ENCODE data around the gene MCTP2. TPM values are rescaled to one million over a fixed set of nuclear protein-coding genes. Genes with fewer than 3 reads are reported as not detected.

Gene MCTP2
- total RNA-seq, 1 experiment from 2014 or later = 0.19 TPM

DNA sequence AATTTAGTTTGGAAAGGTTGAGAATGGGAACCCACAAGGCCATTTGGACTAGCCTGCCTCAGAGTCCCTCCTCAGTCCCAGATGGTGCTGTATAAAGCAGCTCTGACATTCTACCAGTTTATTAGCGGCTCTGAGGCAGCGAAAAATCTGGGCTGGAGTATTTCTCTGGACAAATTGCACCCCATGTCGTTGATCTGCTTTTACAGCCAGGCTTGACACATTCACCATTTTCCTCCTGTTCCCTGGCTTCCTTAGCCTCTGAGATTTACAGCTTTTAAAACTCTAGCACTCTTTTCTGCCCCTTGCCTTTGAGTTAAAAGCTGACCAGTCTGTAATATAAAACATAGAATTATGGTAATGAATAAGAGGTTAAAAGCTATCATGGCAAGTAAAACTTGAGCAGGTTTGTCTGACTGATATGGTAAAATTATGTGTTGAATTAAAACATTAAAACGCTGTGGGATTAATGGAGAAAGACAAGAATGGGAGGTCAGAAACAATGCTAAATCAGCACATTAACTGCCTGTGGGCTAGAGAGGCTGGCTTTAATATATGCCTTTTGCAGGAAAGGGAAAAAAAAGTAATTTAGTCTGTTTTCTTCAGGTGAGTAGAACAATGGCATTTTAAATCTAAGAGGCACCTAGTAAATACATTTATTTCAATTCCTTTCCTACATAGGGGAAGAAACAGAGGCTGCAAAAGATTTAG lies 131.2 kb downstream of the MCTP2 start:
- intact Hi-C loops (cut with micrococcal nuclease; ENCODE audit: unreplicated experiment) = no loop called here
- Histone ChIP-seq H3K27ac (ENCODE audit: low read depth, low read length, poor library complexity, severe bottlenecking) (no peak overlapping the region), H3K4me1 (ENCODE audit: insufficient read depth, low read length, poor library complexity, severe bottlenecking) (no peaks in the 10 kb centered on the region), H3K4me3 (ENCODE audit: low read depth, low read length, poor library complexity, severe bottlenecking) (no peak overlapping the region), H3K27me3 (replicated peaks; ENCODE audit: insufficient read depth, low read depth, low read length, poor library complexity) (no peaks in the 10 kb centered on the region), H3K9me3 (ENCODE audit: low read depth, low read length, poor library complexity, severe bottlenecking) (no peaks in the 10 kb centered on the region), H3K36me3 (ENCODE audit: insufficient read depth, low read length, poor library complexity, severe bottlenecking) (no peaks in the 10 kb centered on the region)
- ChIA-PET POLR2A (ENCODE audit: low non-redundant PET) (no interaction called here), CTCF (no interaction called here)
- no peak for TF ChIP-seq EZH2 (IDR thresholded peaks at IDR 0.05; ENCODE audit: borderline replicate concordance, low read depth, low read length, poor library complexity, severe bottlenecking)
- TF ChIP-seq, protein P1, sequence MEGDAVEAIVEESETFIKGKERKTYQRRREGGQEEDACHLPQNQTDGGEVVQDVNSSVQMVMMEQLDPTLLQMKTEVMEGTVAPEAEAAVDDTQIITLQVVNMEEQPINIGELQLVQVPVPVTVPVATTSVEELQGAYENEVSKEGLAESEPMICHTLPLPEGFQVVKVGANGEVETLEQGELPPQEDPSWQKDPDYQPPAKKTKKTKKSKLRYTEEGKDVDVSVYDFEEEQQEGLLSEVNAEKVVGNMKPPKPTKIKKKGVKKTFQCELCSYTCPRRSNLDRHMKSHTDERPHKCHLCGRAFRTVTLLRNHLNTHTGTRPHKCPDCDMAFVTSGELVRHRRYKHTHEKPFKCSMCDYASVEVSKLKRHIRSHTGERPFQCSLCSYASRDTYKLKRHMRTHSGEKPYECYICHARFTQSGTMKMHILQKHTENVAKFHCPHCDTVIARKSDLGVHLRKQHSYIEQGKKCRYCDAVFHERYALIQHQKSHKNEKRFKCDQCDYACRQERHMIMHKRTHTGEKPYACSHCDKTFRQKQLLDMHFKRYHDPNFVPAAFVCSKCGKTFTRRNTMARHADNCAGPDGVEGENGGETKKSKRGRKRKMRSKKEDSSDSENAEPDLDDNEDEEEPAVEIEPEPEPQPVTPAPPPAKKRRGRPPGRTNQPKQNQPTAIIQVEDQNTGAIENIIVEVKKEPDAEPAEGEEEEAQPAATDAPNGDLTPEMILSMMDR (conservative IDR thresholded peaks at IDR 0.05; ENCODE audit: low read depth, low read length) = no peak
- no peak for DNase-seq (ENCODE audit: low spot score)
- no TSS peak for BruUV-seq (replicated peaks)

DNA sequence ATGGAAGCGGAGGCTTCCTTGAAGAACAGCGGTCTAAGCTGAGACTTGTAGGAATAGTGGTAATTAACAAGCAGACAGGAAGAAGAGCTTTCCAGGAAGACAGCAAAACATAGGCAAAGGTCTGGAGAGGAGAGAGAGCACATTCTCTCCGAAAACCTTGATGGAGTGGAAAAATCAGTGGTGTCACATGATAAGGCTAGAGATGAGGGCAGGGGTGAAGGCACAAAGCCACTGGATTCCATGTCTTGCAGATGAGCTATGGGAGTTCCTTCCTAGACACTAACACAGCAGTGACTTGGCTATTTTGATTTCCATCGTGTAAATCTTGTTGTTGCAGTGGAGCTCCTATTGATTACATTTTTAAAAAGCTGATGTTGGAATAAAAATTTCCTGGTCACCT lies 132.0 kb downstream of the MCTP2 start:
- no peaks in the 10 kb centered on the region for H3K4me1 ChIP-seq (ENCODE audit: insufficient read depth, low read length, poor library complexity, severe bottlenecking)
- intact Hi-C loops (cut with micrococcal nuclease; ENCODE audit: unreplicated experiment) = no loop called here
- H3K9me3 ChIP-seq (ENCODE audit: low read depth, low read length, poor library complexity, severe bottlenecking) = no peaks in the 10 kb centered on the region
- ChIA-PET CTCF (no interaction called here), POLR2A (ENCODE audit: low non-redundant PET) (no interaction called here)
- no peak overlapping the region for H3K4me3 ChIP-seq (ENCODE audit: low read depth, low read length, poor library complexity, severe bottlenecking)
- no TSS peak for BruUV-seq (replicated peaks)
- H3K27ac ChIP-seq (ENCODE audit: low read depth, low read length, poor library complexity, severe bottlenecking) = no peak overlapping the region
- H3K36me3 ChIP-seq (ENCODE audit: insufficient read depth, low read length, poor library complexity, severe bottlenecking) = no peaks in the 10 kb centered on the region
- H3K27me3 ChIP-seq (replicated peaks; ENCODE audit: insufficient read depth, low read depth, low read length, poor library complexity) = no peaks in the 10 kb centered on the region
- TF ChIP-seq EZH2 (IDR thresholded peaks at IDR 0.05; ENCODE audit: borderline replicate concordance, low read depth, low read length, poor library complexity, severe bottlenecking) = no peak
- TF ChIP-seq, protein P1 (conservative IDR thresholded peaks at IDR 0.05; ENCODE audit: low read depth, low read length) = no peak
- no peak for DNase-seq (ENCODE audit: low spot score)

DNA sequence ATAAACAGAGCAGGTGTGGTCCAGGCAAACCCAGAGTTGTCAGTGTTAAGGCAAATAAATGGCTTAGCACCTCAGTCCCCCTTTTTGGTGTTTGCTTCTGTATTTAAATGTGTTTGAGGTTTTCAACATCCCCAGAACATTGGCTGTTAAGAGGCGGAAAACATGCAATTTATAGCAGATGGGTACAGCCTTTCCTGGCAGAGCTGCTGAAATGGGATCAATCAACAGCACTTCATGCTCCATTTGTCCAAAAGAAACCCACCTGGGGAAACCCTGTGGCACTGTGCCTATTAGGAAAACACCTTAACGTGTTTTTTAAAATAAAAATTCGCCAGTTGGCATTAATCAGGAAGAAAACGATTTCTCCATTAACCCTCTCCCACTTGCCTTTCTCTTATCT lies 135.4 kb downstream of the MCTP2 start:
- Histone ChIP-seq H3K27me3 (replicated peaks; ENCODE audit: insufficient read depth, low read depth, low read length, poor library complexity) (no peaks in the 10 kb centered on the region), H3K9me3 (ENCODE audit: low read depth, low read length, poor library complexity, severe bottlenecking) (no peaks in the 10 kb centered on the region), H3K36me3 (ENCODE audit: insufficient read depth, low read length, poor library complexity, severe bottlenecking) (no peaks in the 10 kb centered on the region), H3K4me1 (ENCODE audit: insufficient read depth, low read length, poor library complexity, severe bottlenecking) (no peaks in the 10 kb centered on the region), H3K27ac (ENCODE audit: low read depth, low read length, poor library complexity, severe bottlenecking) (no peak overlapping the region), H3K4me3 (ENCODE audit: low read depth, low read length, poor library complexity, severe bottlenecking) (no peak overlapping the region)
- intact Hi-C loops (cut with micrococcal nuclease; ENCODE audit: unreplicated experiment) = no loop called here
- TF ChIP-seq, protein P1 (conservative IDR thresholded peaks at IDR 0.05; ENCODE audit: low read depth, low read length) = no peak
- TF ChIP-seq EZH2 (IDR thresholded peaks at IDR 0.05; ENCODE audit: borderline replicate concordance, low read depth, low read length, poor library complexity, severe bottlenecking) = no peak
- BruUV-seq (replicated peaks) = no TSS peak
- POLR2A ChIA-PET (ENCODE audit: low non-redundant PET) = no interaction called here
- CTCF ChIA-PET = no interaction called here
- no peak for DNase-seq (ENCODE audit: low spot score)
